ENCODE measurements around the gene SNTG2.

Gene SNTG2

DNA sequence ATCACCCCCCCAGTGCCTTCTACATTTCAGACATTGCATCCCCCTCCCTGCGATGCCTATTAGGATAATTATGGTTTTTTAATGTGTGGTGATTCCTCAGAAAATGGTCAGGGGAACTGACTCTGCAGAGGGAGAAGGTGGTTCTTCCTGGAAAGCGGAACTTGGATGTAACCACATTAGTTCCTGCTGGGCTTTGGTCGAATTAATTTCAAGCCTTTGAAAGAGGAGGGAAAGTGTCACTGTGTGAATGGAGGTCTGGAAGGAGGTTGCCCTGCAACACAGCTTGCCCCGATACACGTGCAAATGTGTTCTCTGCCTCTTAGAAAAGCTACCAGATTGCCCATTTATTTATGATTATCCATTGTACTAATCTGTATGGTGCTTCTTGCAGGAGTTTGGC, 399.5 kb downstream of the SNTG2 start:
- Mint-ChIP-seq H3K4me1 (no peaks in the 10 kb centered on the region), H3K27ac (no peak overlapping the region), H3K27me3 (no peaks in the 10 kb centered on the region), H3K4me3 (no peak overlapping the region), H3K36me3 (no peaks in the 10 kb centered on the region), H3K9me3 (peaks cover 15% of the 10 kb centered on the region)
- ATAC-seq: no peak

DNA sequence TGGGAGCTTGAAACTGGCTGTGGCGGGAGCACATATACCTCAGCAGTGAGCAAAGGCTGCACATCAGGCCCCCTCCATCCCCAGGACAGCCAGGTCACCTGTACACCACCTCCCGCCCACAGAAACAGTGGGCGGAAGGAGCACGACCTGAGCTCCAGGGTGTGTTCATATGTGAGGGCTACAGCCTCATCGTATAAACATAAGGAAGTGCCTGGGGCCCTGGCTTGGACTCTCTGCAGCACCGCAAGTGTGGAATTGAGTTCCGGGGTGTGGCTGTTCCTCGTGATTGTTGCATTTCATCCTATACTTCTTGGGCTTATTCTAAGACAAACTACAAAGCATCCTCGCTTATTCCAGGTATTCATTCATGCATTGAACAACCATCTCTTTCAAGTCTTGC, 402.5 kb downstream of the SNTG2 start:
- no peak overlapping the region for H3K27ac Mint-ChIP-seq
- no peak overlapping the region for H3K4me3 Mint-ChIP-seq
- H3K4me1 Mint-ChIP-seq: no peaks in the 10 kb centered on the region
- no peak for ATAC-seq
- no peaks in the 10 kb centered on the region for H3K27me3 Mint-ChIP-seq
- peaks cover 14% of the 10 kb centered on the region for H3K9me3 Mint-ChIP-seq
- no peaks in the 10 kb centered on the region for H3K36me3 Mint-ChIP-seq

DNA sequence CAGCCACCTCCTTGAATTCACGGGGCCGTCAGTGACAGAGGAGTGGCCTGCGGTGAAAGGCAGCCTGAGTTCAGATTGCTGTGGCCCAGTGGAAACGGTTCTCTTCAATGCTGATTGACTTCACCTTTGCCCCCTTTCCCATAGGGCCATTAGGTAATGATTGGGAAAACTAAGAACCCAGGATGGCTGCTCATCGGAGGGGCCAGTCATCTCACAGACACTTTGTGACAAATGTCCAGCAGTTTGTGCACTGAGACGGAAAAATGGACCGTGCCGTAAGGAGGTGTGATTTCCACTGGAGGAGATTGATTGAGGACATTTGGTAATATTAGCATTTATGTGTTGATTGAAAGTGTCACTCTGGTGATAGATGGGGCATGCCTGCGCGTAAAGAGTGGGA, 402.9 kb downstream of the SNTG2 start:
- peaks cover 14% of the 10 kb centered on the region for H3K9me3 Mint-ChIP-seq
- no peaks in the 10 kb centered on the region for H3K36me3 Mint-ChIP-seq
- no peak overlapping the region for H3K27ac Mint-ChIP-seq
- H3K27me3 Mint-ChIP-seq: no peaks in the 10 kb centered on the region
- H3K4me3 Mint-ChIP-seq: no peak overlapping the region
- no peaks in the 10 kb centered on the region for H3K4me1 Mint-ChIP-seq
- ATAC-seq: no peak

DNA sequence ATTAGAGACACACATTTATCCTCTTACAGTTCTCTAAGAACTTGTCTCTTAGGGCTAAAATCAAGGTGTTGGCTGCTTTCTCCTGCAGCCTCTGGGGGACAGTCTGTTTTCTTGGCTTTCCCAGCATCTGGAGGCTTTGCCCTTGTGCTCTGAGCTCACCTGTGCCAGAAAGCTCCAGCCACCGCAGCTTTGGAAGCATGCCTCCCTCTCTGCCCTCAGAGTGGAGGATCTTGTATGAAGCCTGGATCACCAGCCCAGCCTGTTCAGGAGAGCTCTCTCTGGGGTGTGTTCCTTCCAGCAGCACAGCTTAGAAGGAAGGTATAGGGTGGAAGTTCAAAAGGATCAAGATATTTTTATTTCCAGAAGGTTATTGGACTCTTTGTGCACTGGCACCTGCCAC, 409.5 kb downstream of the SNTG2 start:
- Mint-ChIP-seq H3K4me3 (no peak overlapping the region), H3K9me3 (peaks cover under 1% of the 10 kb centered on the region), H3K27me3 (peaks cover 16% of the 10 kb centered on the region), H3K36me3 (no peaks in the 10 kb centered on the region), H3K27ac (no peak overlapping the region), H3K4me1 (no peaks in the 10 kb centered on the region)
- no peak for ATAC-seq

DNA sequence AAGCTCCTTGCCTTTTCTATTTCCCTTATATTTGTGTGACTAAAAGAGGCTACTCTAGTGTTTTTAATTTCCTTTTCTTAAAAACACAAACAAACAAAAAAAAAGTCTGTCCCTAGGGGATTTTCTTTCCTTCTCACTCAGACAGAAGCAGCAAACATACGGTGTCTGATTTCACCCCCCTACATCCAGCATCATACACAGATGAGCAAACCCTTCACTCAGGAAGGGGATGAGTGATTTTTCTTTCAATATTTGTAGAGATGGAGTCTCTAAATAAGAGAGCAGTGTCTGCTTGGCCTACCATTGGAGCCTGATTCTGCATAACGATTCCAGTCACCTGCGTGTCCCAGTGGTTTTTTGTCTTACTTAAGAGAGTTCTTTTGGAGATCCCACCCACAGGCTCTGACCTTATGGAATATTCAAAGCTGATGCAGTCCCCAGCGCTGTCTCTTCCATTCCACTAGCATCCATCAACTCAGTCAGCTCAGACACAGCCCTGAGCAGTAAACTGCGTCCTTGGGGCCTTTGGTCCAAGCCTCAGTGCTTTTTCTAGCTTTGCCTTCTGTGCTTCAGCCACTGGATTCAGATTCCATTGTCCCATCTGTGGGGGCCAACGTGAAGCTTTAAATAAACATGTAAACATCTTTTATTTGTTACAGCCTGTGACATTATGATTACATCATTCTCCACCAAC, 410.1 kb downstream of the SNTG2 start:
- H3K27me3 Mint-ChIP-seq: peaks cover 22% of the 10 kb centered on the region
- no peaks in the 10 kb centered on the region for H3K4me1 Mint-ChIP-seq
- no peak for ATAC-seq
- no peak overlapping the region for H3K27ac Mint-ChIP-seq
- H3K36me3 Mint-ChIP-seq: no peaks in the 10 kb centered on the region
- H3K4me3 Mint-ChIP-seq: no peak overlapping the region
- no peaks in the 10 kb centered on the region for H3K9me3 Mint-ChIP-seq

DNA sequence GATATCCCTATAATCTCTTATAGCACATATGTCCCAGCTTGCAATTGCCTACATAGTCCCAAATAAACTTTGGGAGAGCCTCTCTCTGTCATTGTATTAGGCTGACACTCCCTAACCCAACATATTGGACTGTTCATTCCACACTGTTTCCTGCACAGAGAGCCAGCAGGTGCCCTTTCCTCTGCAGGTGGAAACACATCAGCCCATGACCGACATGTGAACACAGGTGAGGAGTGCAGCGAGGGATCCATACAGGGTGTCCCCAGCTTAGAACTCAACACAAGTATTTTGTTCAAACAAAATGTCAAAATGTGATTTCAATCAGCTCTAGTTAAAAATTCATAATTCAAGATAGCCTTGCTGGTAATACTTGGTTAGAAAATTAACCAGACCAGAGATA, 412.7 kb downstream of the SNTG2 start:
- ATAC-seq: no peak
- Mint-ChIP-seq H3K4me3 (no peak overlapping the region), H3K27me3 (peaks cover 25% of the 10 kb centered on the region), H3K27ac (no peak overlapping the region), H3K9me3 (no peaks in the 10 kb centered on the region), H3K4me1 (no peaks in the 10 kb centered on the region), H3K36me3 (no peaks in the 10 kb centered on the region)

DNA sequence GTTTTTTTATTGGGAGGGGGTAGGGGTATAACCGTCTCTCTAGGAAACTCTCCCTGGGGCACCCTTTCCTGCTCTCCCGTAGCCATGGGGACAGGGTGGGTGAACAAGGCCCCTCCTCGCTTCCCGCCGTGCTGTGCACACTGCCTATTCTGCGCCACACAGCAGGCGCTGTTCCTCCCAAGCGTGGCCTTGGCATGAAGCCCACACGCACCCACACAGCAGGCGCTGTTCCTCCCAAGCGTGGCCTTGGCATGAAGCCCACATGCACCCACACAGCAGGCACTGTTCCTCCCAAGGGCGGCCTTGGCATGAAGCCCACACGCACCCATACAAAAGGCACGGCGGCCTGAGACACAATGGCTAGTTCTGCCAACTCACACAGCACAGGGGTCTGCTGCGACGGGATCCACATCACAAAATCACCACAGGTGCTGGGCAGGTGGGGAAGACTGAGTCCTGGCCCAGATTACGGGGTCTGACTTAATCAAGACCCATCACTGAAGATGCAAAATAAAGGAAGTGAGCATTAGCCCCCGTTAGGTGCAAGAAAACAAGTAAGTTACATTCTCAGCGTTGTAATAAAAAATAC, 416.0 kb downstream of the SNTG2 start:
- Mint-ChIP-seq H3K4me3 (no peak overlapping the region), H3K27ac (no peak overlapping the region), H3K36me3 (no peaks in the 10 kb centered on the region), H3K27me3 (peaks cover 15% of the 10 kb centered on the region), H3K9me3 (no peaks in the 10 kb centered on the region), H3K4me1 (no peaks in the 10 kb centered on the region)
- ATAC-seq: peak; percentile 43

DNA sequence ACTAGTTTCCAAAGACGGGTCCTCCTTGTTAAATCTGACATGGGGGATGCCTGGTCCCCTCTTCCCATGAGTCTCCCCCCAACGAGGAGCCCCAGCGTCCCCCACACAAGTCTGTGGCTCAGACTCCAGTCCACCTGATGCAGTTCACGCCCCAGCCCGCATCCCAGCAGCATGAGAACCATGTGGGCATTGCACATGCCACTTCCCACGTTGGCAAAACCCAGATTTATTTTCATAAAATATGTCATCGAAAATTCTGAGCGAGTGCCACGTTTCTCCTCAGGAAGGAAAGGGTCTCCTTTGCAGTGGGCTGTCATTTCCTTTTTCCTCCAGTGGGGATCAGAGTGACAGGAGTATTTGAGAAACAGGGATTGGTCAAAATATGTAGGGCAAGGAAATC, 417.0 kb downstream of the SNTG2 start:
- ATAC-seq: no peak
- Mint-ChIP-seq H3K36me3 (no peaks in the 10 kb centered on the region), H3K9me3 (no peaks in the 10 kb centered on the region), H3K4me1 (no peaks in the 10 kb centered on the region), H3K4me3 (no peak overlapping the region), H3K27ac (no peak overlapping the region), H3K27me3 (peaks cover 15% of the 10 kb centered on the region)

DNA sequence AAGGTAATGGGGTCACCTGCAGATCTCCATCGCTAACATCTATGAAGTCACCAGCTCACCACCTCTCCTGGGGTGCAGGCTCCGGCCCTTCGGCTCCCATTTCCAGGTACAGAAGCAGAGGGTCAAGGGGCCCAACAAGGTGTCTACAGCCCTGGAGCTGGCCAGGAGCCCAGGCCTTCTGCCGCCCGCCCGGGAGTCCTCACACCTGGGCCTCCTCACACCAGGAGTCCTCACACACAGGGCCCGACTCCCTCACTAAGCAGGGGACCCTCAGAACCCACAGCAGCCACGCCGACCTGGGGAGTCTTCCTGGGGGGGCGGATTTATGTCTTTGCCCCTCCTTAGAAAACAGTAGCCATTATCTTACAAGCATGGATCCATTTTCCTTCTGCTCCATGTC, 419.3 kb downstream of the SNTG2 start:
- H3K4me3 Mint-ChIP-seq: no peak overlapping the region
- no peak overlapping the region for H3K27ac Mint-ChIP-seq
- no peaks in the 10 kb centered on the region for H3K36me3 Mint-ChIP-seq
- H3K4me1 Mint-ChIP-seq: no peaks in the 10 kb centered on the region
- H3K27me3 Mint-ChIP-seq: peaks cover 15% of the 10 kb centered on the region
- no peak for ATAC-seq
- H3K9me3 Mint-ChIP-seq: no peaks in the 10 kb centered on the region

DNA sequence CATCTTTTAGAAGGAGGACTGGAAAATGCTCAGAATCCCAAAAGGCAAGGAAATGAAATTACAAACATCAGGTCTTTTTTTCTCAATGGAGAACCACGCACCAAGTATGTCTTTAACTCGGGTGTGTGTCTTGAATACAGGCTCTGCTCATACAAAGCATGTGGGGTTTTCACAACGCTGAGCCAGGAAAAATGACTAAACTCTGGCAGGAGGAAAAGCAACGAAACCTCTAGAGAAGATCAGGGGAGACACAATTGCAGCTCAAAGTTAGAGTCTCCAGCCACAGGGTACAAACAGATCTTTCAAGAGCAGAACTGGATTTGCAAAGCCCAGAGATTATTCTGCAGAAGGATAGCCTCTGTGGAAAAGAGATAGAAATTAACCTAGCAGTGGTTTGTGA, 419.8 kb downstream of the SNTG2 start:
- no peak for ATAC-seq
- H3K27ac Mint-ChIP-seq: no peak overlapping the region
- H3K4me1 Mint-ChIP-seq: no peaks in the 10 kb centered on the region
- no peaks in the 10 kb centered on the region for H3K36me3 Mint-ChIP-seq
- H3K9me3 Mint-ChIP-seq: no peaks in the 10 kb centered on the region
- H3K27me3 Mint-ChIP-seq: peaks cover 12% of the 10 kb centered on the region
- H3K4me3 Mint-ChIP-seq: no peak overlapping the region

DNA sequence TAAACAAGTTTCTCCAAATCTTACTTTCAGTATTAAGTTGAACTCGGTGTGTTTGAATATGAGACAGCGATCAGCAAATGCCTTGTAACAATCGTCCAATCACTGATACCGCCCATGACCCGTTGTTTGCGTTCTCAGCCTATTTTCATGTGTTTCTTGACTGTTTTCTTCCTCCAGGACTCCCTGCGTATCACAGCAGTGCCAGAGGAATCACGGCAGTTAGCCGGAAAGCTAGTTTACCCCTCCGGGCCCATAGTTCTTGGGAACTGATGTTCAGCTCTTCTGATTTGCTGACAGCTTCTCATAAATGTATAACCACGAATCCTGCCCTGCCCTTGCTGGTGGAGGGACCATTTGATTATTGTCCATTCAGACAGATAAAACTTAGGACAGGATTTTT, 420.4 kb downstream of the SNTG2 start:
- peaks cover 7% of the 10 kb centered on the region for H3K27me3 Mint-ChIP-seq
- no peak for ATAC-seq
- no peak overlapping the region for H3K27ac Mint-ChIP-seq
- H3K4me3 Mint-ChIP-seq: no peak overlapping the region
- no peaks in the 10 kb centered on the region for H3K9me3 Mint-ChIP-seq
- H3K4me1 Mint-ChIP-seq: no peaks in the 10 kb centered on the region
- H3K36me3 Mint-ChIP-seq: no peaks in the 10 kb centered on the region

DNA sequence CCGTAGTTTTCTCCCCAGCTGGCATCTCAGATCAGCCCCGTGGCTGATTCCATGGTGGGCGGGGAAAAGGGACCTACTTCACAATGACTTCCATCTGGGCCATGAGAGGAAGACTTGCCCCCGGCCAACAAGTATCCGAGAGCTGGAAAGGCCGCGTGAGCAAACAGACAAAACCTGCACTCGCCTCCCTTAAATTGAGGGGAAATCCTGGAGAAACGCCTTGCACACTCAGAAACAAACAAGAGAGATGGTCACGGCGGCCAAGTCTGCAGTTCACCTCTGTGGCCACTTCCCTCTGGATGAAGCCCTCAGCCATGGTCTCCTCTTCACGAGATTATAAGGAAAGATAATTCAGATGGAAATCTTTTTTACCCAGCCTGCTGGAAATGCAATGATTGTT, 423.2 kb downstream of the SNTG2 start:
- Mint-ChIP-seq H3K27ac (no peak overlapping the region), H3K36me3 (no peaks in the 10 kb centered on the region), H3K4me1 (no peaks in the 10 kb centered on the region), H3K4me3 (no peak overlapping the region), H3K27me3 (peaks cover 7% of the 10 kb centered on the region), H3K9me3 (no peaks in the 10 kb centered on the region)
- no peak for ATAC-seq

DNA sequence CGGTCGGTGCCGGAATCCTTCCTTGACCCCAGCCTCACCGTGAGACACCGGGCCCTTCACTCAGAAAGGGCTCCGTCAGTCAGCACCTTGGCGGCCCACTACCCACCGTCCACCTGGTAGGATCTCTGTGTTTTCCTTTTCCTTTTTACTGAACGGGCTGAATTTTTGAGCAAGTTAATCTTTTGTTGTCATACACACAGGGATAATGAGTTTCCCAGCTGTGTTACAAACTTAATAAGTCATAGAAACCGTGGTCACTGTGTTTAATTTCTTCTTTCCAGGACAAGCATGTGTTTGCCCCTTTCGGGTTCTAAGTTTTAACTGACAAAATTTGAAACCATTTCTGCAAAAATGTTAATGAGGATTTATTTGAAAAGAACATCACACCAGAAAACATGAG, 423.6 kb downstream of the SNTG2 start:
- Mint-ChIP-seq H3K4me3 (no peak overlapping the region), H3K9me3 (no peaks in the 10 kb centered on the region), H3K27ac (no peak overlapping the region), H3K36me3 (no peaks in the 10 kb centered on the region), H3K4me1 (no peaks in the 10 kb centered on the region), H3K27me3 (peaks cover 7% of the 10 kb centered on the region)
- ATAC-seq: no peak

DNA sequence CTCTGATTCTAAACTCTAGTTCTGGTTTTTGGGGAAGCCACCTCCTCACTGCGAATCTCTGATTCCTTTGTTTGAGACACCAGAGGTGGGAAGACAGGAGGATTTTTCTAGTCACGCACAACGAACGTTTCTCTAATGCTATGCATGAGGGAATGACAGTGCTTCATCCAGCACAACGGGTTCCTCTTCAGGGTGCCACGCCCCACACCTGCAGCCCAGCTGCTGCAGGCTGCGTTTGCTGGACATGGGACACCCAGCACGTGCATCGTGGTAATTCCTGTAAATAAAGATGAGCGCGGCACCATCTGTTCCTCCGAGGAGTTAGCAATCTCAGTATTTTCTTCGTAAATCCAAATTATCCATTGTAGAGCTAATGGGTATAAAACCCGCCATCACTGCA, 425.1 kb downstream of the SNTG2 start:
- Mint-ChIP-seq H3K36me3 (no peaks in the 10 kb centered on the region), H3K4me1 (no peaks in the 10 kb centered on the region), H3K27ac (no peak overlapping the region), H3K9me3 (no peaks in the 10 kb centered on the region), H3K27me3 (no peaks in the 10 kb centered on the region), H3K4me3 (no peak overlapping the region)
- no peak for ATAC-seq

DNA sequence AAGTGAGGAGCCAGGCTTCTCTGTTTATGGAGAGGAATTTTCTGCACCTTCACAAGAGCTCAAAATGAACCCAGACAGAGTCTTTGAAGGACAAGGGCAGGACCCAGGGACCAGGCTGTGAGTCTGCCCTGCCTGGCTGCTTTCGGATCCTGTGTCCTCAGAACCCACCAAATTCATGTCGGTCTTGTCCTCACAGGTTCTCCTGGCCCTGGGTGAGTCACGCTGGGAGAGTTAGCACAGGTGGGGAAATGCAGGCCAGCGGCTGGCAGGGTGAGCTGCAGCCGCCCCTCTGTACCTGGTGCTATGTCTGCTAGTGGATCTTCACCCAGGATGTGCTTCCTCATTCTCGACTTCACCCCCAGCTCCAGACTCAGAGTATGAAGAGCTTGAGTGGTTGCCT, 426.8 kb downstream of the SNTG2 start:
- no peak for ATAC-seq

DNA sequence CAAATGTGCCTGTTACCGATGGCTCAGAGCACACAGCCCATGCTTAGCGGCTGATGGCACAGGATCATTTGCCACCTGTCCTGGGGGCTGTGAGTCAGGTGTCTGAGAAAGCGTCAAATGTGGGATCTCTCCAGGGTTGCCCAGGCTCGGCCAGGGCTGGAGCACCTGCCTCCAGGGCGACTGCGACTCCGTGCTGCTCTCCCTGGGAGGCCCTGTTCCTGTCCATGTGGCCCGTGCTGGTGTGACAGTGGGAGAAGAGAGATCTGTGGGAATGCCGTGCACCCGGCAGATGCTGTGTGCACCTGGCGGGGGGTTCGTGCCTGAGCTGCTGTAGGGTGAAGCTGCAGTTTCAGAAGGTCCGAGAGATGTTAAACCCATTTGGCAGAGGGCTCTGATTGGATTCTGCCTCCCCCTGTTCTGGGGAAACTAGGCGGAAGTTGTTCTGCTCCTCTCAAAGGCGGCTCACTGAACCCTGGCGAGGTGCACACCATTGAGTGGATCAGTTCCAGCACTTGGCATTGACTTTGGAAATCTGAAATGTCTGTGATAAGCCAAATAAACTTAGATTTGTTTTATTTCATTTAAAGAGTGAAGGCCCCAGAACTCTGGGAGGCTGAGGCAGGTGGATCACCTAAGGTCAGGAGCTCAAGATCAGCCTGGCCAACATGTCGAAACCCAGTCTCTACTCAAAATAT, 428.0 kb downstream of the SNTG2 start:
- Mint-ChIP-seq H3K27ac (no peak overlapping the region), H3K27me3 (no peaks in the 10 kb centered on the region), H3K4me1 (no peaks in the 10 kb centered on the region), H3K9me3 (no peaks in the 10 kb centered on the region), H3K4me3 (no peak overlapping the region), H3K36me3 (no peaks in the 10 kb centered on the region)
- ATAC-seq: no peak

More for the DNA sequence above, 426.8 kb downstream of the SNTG2 start:
- Mint-ChIP-seq H3K4me3 (no peak overlapping the region), H3K27me3 (no peaks in the 10 kb centered on the region), H3K36me3 (no peaks in the 10 kb centered on the region), H3K9me3 (no peaks in the 10 kb centered on the region), H3K4me1 (no peaks in the 10 kb centered on the region), H3K27ac (no peak overlapping the region)
